HG02852 (cell line): ENCODE results near the gene CDH9.
"Not testable (repeated sequence)": the region's sequence is repeated elsewhere in the genome, so short reads cannot be mapped to it uniquely, and the experiment has no call there.

Source experiments
- ATAC-seq: cut with Tn5 transposase; IDR thresholded peaks from one replicate; pipeline ENCODE4 v1.9.1; 2021; ENCODE audit warnings: mild to moderate bottlenecking, moderate library complexity; ENCODE audit not compliant: unreplicated experiment

CDH9 gene

GRCh38 chr5:26948921-26949320 lies 89.5 kb downstream of the CDH9 start:
- ATAC-seq, result no peak

GRCh38 chr5:26945901-26946300 lies 92.5 kb downstream of the CDH9 start:
- no peak for ATAC-seq

GRCh38 chr5:26942481-26942880 lies 95.9 kb downstream of the CDH9 start:
- no peak for ATAC-seq

GRCh38 chr5:26940994-26941393 lies 97.4 kb downstream of the CDH9 start:
- no peak for ATAC-seq

- no peak for ATAC-seq
Measured at GRCh38 chr5:26932238-26932637, 106.1 kb downstream of the CDH9 start.

GRCh38 chr5:26921439-26921838 lies 116.9 kb downstream of the CDH9 start:
- no peak for ATAC-seq

GRCh38 chr5:26903469-26903868 lies 134.9 kb downstream of the CDH9 start:
- no peak for ATAC-seq

GRCh38 chr5:26894719-26895263 lies 143.6 kb downstream of the CDH9 start:
- ATAC-seq, result no peak

- ATAC-seq, result no peak
Measured at GRCh38 chr5:26893078-26893477, 145.3 kb downstream of the CDH9 start.

- ATAC-seq, result no peak
Measured at GRCh38 chr5:26889815-26890214, 148.6 kb downstream of the CDH9 start.

GRCh38 chr5:26884481-26884880 lies 153.9 kb downstream of the CDH9 start:
- no peak for ATAC-seq

- no peak for ATAC-seq
Measured at GRCh38 chr5:26883375-26883774, 155.0 kb downstream of the CDH9 start.

- ATAC-seq, result no peak
Measured at GRCh38 chr5:26881901-26882300, 156.5 kb downstream of the CDH9 start.

- ATAC-seq, result no peak
Measured at GRCh38 chr5:26877154-26877553, 161.2 kb downstream of the CDH9 start.

GRCh38 chr5:26872337-26872736 lies 166.0 kb downstream of the CDH9 start:
- ATAC-seq, result no peak

GRCh38 chr5:26869781-26870180 lies 168.6 kb downstream of the CDH9 start:
- ATAC-seq, result no peak

GRCh38 chr5:26868504-26868903 lies 169.9 kb downstream of the CDH9 start:
- no peak for ATAC-seq

- no peak for ATAC-seq
Measured at GRCh38 chr5:26864061-26864460, 174.3 kb downstream of the CDH9 start.

GRCh38 chr5:26856238-26856637 lies 182.1 kb downstream of the CDH9 start:
- ATAC-seq, result no peak

- ATAC-seq, result not testable (repeated sequence)
Measured at GRCh38 chr5:26852450-26852849, 185.9 kb downstream of the CDH9 start.

GRCh38 chr5:26847041-26847736 lies 191.2 kb downstream of the CDH9 start:
- ATAC-seq, result no peak

- ATAC-seq, result no peak
Measured at GRCh38 chr5:26843677-26844076, 194.7 kb downstream of the CDH9 start.

- no peak for ATAC-seq
Measured at GRCh38 chr5:26833596-26833995, 204.8 kb downstream of the CDH9 start.
